HepG2 (cell line): ENCODE data around the gene RGL3. TPM values are rescaled to one million over a fixed set of nuclear protein-coding genes. Genes with fewer than 3 reads are reported as not detected.

ENCODE experiments used
- ATAD3A ChIP-seq: sonication (generic); formaldehyde crosslinking; IDR thresholded peaks from 2 replicates; pipeline ENCODE4 v1.4.0; 2020; ENCODE audit warnings: missing genetic modification reagents
- FOXP1 ChIP-seq, 2 experiments: fragments of 450-650 bp in 1 of 2; IDR thresholded peaks; 2 replicates each; pipeline ENCODE4 v1.6.1; 2017 to 2018; ENCODE audit warnings: antibody characterized with exemption in 1 of 2
- KDM1A ChIP-seq: IDR thresholded peaks from 2 replicates; pipeline ENCODE4 v1.6.1; 2016; ENCODE audit warnings: missing compliant biosample characterization
- NFE2L2 ChIP-seq: fragments of 150-350 bp; IDR thresholded peaks from 2 replicates; pipeline ENCODE4 v1.6.1; 2014; ENCODE audit warnings: low read length
- PITX1 ChIP-seq: sonication (generic); formaldehyde crosslinking; IDR thresholded peaks from 2 replicates; pipeline ENCODE4 v1.5.1; 2020; ENCODE audit warnings: mild to moderate bottlenecking, missing genetic modification reagents
- SALL1 ChIP-seq: sonication (generic); formaldehyde crosslinking; IDR thresholded peaks from 2 replicates; pipeline ENCODE4 v1.8.0; 2022; ENCODE audit warnings: mild to moderate bottlenecking, missing genetic modification reagents
- YY1 ChIP-seq: IDR thresholded peaks from 2 replicates; pipeline ENCODE4 v1.6.1; 2011; ENCODE audit warnings: low read length, low read depth, moderate library complexity, mild to moderate bottlenecking; ENCODE audit not compliant: insufficient read depth, insufficient replicate concordance
- ZNF180 ChIP-seq: sonication (generic); formaldehyde crosslinking; IDR thresholded peaks from 2 replicates; pipeline ENCODE4 v1.4.0; 2020; ENCODE audit warnings: low read depth, missing genetic modification reagents, borderline replicate concordance
- ZNF629 ChIP-seq: sonication (generic); formaldehyde crosslinking; conservative IDR thresholded peaks from 2 replicates; pipeline ENCODE4 v1.5.0; 2020; ENCODE audit warnings: missing genetic modification reagents
- ZNF724P ChIP-seq: sonication (generic); formaldehyde crosslinking; IDR thresholded peaks from 2 replicates; pipeline ENCODE4 v1.8.0; 2022; ENCODE audit warnings: missing genetic modification reagents, borderline replicate concordance
- polyA plus RNA-seq, 8 experiments: library from polyadenylated mRNA; depleted of rRNA in 3 of 8; stranded (reverse) in 7 of 8; unstranded in 1 of 8; fragments of >200 nt; fragmentation: Illumina TruSeq in 4 of 8; extraction: Trizol in 4 of 8; gene quantifications; 2 replicates each; pipeline versions ENCODE4 v1.2.1 to v1.2.3, GENCODE V29; 2011 to 2016; ENCODE audit warnings: low read depth in 4 of 8, missing spikeins in 1 of 8, mixed read lengths in 1 of 8; ENCODE audit not compliant: insufficient read depth in 1 of 8
- total RNA-seq, 5 experiments: library from RNA; depleted of rRNA; stranded (reverse); fragments of >200 nt; fragmentation: Illumina TruSeq; extraction: Trizol; gene quantifications; 2 replicates each; pipeline ENCODE4 v1.2.3, GENCODE V29; 2016; ENCODE audit warnings: low read depth in 1 of 5
- TF ChIP-seq, protein P1 (sequence below): sonication (generic); formaldehyde crosslinking; IDR thresholded peaks from 2 replicates; pipeline ENCODE4 v1.4.0; 2020; ENCODE audit warnings: missing genetic modification reagents

The RGL3 gene
- total and polyA plus RNA-seq, 2 of the 13 experiments (the other 11 are each of a cell fraction or from before 2014, with no cell fraction given) = 4.2 to 7.6 TPM

DNA sequence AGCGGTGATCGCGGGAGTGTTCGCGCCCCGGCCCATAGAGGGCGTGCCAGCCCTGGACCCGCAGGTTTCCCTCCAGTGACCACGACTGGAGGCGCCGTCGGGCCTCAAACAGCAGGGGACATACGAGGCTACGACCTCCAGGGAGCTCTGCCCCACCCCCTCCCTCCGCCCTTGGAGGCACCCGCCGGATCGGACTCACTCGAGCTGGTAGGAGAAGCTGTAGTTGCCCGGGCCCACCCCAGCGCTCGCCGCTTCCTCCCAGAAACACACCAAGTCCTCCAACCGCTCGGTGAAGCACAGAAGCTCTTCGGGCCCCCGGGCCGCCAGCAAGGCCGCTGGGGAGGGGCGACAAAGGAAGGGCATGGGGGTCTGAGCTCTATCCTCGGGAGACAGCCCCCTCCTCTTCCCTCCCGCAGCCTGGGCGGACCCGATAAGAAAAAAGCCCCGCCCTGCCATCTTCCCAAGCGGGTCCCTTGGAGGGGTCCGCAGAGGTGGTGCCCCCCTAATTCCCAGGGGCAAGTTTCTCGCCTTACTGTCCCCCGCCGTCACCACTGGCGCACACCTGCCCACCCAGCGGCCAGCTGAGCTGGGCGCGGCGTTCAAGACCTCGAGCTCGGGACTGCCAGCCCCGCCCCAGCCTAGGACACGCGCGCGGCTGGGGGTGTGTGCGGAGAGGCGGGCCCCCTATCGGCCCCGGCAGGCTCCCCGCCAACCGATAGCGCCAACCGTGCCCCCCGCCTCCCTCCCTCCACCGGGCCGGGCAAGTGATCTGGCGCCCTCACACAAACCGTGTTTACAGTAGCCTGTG lies 36.0 kb downstream of the RGL3 start (continued):
- TF ChIP-seq NFE2L2 (no peak), ATAD3A (no peak), FOXP1 (IDR thresholded peaks at IDR 0.05) (no peak), FOXP1 (CRISPR knock-in tag; IDR thresholded peaks at IDR 0.05) (no peak), YY1 (peak; percentile 48), ZNF180 (no peak), PITX1 (CRISPR knock-in tag) (peak; percentile 36), ZNF629 (CRISPR knock-in tag) (0 out of 2 replicates have a peak, but pooled peaks have one; percentile 17), KDM1A (CRISPR knock-in tag) (peak; percentile 92), ZNF724P (CRISPR knock-in tag) (peak; percentile 0; the same call in 1 of the 2 replicates), SALL1 (CRISPR knock-in tag) (peak; percentile 66)
- TF ChIP-seq, protein P1, sequence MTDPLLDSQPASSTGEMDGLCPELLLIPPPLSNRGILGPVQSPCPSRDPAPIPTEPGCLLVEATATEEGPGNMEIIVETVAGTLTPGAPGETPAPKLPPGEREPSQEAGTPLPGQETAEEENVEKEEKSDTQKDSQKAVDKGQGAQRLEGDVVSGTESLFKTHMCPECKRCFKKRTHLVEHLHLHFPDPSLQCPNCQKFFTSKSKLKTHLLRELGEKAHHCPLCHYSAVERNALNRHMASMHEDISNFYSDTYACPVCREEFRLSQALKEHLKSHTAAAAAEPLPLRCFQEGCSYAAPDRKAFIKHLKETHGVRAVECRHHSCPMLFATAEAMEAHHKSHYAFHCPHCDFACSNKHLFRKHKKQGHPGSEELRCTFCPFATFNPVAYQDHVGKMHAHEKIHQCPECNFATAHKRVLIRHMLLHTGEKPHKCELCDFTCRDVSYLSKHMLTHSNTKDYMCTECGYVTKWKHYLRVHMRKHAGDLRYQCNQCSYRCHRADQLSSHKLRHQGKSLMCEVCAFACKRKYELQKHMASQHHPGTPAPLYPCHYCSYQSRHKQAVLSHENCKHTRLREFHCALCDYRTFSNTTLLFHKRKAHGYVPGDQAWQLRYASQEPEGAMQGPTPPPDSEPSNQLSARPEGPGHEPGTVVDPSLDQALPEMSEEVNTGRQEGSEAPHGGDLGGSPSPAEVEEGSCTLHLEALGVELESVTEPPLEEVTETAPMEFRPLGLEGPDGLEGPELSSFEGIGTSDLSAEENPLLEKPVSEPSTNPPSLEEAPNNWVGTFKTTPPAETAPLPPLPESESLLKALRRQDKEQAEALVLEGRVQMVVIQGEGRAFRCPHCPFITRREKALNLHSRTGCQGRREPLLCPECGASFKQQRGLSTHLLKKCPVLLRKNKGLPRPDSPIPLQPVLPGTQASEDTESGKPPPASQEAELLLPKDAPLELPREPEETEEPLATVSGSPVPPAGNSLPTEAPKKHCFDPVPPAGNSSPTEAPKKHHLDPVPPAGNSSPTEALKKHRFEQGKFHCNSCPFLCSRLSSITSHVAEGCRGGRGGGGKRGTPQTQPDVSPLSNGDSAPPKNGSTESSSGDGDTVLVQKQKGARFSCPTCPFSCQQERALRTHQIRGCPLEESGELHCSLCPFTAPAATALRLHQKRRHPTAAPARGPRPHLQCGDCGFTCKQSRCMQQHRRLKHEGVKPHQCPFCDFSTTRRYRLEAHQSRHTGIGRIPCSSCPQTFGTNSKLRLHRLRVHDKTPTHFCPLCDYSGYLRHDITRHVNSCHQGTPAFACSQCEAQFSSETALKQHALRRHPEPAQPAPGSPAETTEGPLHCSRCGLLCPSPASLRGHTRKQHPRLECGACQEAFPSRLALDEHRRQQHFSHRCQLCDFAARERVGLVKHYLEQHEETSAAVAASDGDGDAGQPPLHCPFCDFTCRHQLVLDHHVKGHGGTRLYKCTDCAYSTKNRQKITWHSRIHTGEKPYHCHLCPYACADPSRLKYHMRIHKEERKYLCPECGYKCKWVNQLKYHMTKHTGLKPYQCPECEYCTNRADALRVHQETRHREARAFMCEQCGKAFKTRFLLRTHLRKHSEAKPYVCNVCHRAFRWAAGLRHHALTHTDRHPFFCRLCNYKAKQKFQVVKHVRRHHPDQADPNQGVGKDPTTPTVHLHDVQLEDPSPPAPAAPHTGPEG (CRISPR knock-in tag) = peak; percentile 75; the same call in 1 of the 2 replicates
- TF ChIP-seq, all 625 proteins: peak for 130
